HPDE6-E6E7 (cell line): ENCODE measurements around the gene ZFAND6.
A peak's percentile ranks its signal among the peaks of the same experiment; 100 is the strongest.
"Not testable (repeated sequence)": the region's sequence is repeated elsewhere in the genome, so short reads cannot be mapped to it uniquely, and the experiment has no call there.

Experiments used
- DNase-seq: peaks from one replicate; pipeline ENCODE4 v3.0.0; 2011; ENCODE audit warnings: missing footprints; ENCODE audit errors: extremely low spot score

The ZFAND6 gene

DNA sequence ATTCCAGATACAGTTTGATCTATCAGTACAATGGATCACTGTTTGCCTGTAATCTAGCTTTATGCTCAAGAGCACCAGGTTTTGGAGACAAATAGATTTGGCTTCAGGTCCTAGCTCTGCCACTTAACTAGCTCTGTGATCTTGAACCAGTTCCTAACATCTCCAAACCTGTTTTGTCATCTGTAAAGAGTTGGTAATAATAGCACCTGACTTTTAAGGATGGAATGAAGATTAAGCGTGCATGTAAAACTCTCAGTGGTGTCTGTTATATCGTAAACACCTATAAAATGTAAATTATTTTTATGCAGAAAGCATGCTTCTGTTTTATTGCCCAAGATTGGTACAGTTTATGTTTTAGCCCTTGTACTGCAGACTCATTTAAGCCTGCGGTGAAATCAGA, 36.5 kb downstream of the ZFAND6 start:
- DNase-seq = no peak

DNA sequence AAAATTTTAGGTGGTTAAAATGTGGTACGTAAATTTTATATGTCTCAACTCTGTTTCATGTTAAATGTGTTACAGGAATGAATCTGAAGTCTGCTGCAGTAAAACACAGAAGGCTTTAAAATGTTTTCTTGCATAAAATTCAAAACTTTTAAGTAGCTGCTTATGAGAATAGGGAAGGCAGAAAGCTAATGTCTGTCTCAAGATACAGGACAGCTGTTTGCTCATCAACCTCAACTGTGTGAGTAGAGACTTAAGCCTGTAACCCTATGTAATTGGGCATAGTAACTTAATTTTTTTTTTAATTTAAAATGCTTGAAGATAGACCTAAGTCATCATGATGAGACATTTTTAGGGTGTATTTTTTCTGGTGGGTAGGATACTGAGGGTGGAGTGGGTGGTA, 38.9 kb downstream of the ZFAND6 start:
- DNase-seq = no peak

DNA sequence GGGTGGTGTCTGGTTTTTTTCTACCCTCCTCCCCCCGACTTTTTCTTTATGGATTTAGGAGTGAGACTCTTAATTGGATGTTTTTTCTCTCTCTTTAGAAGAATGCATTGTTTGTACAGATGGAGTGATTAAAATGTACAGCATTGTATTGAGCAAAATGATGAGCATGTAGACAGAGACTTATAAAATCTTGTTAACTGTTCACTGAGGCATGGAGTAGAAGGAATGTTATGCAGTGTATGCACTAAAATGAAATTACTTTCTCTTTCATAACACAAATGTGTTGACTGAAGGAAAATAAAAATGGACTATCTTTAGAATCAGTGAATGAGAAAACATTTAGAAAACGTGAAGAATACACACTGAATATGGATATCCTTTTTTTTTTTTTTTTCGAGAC, 39.8 kb downstream of the ZFAND6 start:
- no peak for DNase-seq

DNA sequence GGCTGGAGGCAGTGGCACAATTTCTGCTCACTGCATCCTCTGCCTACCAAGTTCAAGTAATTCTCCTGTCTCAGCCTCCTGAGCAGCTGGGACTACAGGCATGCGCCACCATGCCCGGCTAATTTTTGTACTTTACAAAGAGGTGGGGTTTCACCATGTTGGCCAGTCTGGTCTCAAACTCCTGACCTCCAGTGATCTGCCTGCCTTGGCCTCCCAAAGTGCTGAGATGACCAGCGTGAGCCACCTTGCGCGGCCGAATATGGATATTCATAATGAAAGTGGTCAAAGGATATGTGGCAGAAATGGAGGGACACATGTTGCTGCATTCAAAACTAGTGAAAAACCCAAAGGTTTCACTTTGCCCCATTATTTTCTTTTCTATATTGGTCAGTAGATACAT, 40.2 kb downstream of the ZFAND6 start:
- DNase-seq = not testable (repeated sequence)

DNA sequence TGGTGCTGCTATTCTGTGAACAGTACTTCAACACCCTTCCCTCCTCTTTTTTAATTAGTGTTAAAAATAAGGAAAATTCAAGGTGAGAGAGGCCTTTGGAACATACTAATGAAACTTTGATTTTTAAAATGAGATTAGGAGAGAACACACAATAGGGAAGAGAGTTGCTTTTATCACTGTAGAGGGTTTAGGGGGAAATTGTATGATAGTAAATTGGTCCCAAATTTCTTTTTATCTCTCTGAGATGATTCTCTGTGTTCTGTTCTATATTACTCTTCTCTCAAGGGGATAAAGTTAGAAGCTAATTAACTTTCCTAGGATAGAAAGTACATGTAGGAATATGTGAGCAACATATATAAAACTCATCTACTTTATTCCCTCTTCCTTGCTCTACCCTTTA, 40.8 kb downstream of the ZFAND6 start:
- no peak for DNase-seq

DNA sequence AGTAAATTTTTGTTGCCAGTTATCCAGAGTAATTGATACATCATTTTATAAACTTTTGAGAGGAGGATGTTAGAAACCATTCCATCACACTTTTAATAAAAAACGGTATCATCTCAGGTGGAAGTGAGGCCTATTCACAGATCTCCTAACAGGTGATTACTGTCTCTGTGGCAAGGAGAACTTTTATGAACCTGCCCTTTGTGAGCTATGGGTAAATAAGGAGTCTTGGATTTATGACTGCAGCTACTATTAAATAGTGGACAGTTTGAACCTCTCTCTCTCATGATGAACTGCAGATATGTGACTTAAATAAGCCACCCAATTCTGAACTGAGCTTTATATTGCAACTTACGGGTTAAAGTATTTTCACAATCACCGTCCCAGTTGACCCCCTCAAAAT, 45.7 kb downstream of the ZFAND6 start:
- DNase-seq = no peak

DNA sequence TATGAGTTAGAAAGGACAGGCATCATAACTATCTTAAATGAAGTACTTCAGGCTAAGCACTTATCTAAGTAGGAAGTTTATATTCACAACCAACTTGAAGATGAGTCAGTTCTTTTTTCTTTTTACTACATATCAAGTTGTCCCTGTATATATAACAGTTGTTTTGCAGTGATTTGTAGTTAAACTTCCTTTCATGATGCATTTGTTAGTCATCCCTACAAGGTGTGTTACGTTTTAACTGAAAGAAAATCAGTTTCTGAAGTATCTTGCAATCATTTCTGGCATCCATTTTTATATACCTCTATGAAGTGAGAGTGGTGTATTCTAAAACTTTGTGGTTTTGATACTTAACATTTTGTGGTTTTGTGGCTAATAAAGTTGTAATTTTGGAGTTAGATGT, 46.1 kb downstream of the ZFAND6 start:
- peak; percentile 44 for DNase-seq

DNA sequence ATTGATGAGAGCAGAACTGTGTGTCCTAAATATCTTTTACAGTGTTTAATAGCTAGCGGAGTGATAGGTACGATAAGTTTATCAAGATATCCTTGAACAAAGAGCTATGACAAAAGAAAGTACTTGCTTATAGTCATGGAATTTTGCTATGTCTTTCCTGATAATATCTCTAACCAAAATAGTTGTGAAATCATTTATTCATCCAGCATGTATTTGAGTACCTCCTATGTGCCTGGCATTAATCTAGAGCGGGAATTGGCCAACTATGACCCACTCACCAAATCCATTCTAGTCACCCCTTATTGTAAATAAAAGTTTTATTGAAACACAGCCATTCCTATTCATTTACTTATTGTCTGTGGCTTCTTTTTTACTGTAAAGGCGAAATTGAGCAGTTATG, 46.6 kb downstream of the ZFAND6 start:
- no peak for DNase-seq

DNA sequence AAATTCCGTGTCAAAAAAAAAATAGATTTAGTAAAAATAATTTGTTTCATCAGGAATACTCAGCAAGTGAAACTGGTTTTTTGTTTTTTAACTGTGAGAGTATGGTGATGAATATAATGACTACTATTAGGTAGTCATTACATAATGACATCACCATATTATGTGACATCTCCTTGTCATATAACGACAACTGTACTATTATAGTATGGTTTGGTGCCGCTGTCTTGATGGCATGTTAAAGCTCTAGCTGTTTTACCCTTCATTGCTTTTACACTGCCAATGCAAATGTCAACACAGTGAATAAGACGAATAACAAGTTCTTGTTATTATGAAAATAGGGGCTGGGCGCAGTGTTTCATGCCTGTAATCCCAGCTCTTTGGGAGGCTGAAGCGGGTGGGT, 47.7 kb downstream of the ZFAND6 start:
- no peak for DNase-seq

DNA sequence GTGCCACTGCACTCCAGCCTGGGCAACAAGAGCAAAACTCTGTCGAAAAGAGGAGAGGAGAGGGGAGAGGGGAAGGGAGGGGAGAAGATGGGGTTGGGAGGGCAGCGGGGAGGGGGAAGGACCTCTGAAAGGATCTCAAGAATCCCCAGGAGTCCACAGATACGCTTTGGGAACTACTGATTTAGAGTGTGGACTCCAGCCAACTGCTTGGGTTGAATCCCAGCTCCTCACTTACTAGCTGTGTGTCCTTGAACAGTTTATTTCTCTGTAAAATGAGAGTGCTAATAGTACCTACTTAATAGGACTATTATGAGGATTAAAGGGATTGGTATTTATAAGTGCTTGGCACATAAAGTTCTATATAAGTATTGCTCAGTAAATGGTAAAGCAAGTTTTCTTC, 48.3 kb downstream of the ZFAND6 start:
- DNase-seq = no peak

DNA sequence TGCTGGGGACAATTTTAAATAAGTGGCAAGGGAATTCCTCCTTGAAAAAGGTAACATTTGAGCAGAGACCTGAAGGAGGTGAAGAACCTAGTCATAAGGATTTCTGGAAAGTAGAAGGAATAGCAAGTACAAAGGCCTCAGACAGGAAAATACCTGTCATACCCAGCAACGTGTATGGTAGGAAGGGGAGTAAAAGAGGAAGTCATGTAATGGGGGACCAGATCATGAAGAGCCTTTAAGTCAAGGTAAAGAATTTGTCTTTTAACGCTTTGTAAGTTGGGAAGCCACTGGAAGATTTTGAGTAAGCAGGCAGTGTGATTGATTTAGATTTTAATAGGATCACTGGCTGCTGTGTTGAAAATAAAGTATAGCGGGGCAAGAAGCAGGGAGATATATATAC, 49.9 kb downstream of the ZFAND6 start:
- no peak for DNase-seq

DNA sequence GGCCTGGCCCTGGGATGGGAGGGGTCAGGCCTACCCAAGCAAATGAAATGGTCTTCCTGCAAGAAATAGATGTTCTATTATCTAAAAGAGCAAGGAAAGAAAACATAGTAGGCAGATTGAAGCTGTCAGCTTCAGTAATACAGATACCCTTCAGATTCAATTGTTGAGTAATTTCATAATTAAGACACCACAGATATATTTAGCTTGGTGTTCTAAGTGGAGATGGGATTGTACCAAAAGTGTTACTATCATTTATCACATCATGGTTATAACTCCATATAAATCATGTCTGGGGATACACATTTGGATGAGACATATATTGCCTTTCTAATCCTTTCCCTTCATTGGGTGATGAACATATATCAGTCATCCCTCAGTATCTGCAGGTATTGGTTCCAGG, 51.4 kb downstream of the ZFAND6 start:
- DNase-seq = no peak

DNA sequence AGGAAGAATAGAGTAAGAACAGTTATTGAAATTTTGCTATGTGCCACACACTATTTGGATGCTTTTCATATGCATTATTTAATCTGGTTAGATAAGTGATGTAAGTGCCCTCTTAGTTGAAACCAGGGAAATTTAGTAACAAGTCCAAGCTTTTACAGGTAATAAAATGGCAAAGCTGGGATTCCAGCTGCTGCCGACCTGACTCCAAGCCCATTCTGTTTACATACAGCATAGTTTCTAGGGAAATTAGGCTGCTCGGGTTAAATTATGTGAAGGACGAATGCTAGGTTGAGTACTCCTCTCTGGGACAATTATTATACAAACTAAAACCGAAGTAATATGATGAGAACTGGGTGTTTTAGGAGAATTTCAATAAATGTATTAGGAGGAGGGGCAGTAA, 54.6 kb downstream of the ZFAND6 start:
- DNase-seq = no peak

DNA sequence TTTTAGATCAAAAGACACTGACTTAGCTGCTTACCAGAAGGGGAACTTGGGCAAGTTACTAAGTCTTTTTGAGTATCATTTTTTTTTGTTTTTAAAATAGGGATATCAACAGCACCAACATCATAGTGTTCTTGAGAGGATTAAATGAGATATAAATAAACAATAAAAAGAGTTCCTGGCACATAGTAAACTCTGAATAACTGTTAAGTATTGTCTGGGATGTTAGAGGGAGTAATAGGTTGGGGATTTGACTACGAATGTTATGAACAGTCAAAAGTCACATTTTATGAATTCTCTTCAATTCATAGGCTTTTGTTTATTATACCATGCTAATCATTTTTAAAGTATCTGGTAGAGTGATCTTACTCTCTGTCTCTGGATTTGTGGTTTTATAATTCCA, 55.5 kb downstream of the ZFAND6 start:
- no peak for DNase-seq

DNA sequence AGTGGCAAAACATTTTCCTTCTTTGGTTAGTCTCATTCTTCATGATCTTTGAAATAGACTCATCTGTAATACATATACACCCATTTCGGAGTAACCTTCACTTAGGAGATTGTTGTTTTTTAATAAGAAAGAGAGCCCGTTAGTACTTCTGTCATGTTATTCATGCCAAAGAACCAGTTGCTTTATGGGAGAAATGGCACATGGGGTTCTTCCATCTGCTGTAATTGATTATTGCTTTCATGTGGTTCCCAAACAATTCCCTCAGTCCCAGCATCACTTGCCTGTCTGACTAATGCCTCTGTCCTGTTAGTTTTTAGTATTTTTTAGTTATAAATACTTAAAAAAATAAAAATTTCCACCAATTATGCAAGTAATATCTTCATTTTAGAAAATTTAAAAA, 59.5 kb downstream of the ZFAND6 start:
- DNase-seq = no peak

DNA sequence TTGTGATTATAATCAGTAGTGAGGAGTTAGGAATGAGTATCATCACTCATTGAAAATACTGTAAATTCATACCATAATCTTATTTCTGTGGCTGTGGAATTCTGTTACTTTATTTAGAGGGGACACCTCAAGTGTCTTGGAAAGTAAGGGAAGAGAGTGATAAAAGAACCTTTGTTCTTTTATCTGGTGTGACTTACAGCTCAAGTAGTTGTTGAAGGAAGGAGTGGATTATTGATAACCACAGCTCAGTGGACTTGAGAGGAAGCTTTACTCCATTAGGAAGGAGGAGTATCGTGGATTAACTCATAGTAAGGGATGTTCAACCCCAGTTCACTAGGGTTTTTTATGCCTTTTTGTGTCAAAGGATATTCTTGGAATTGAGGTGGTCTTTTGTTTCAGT, 61.2 kb downstream of the ZFAND6 start:
- DNase-seq = no peak

DNA sequence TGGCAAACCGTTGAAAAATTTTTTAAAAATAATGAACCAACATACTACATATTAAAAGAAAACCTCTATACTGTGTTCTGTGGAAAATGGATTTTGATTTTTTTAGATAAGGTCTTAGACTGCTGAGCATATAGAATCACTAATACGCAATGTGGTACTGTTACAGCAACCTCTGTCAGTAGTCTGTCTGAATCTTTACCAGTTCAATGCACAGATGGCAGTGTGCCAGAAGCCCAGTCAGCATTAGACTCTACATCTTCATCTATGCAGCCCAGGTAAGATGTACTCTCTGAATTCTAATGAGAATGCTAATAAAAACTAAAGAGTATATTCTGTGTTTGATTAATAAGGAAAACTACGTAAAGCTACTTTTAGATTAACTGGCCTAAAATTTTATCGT, 62.1 kb downstream of the ZFAND6 start:
- DNase-seq = no peak

DNA sequence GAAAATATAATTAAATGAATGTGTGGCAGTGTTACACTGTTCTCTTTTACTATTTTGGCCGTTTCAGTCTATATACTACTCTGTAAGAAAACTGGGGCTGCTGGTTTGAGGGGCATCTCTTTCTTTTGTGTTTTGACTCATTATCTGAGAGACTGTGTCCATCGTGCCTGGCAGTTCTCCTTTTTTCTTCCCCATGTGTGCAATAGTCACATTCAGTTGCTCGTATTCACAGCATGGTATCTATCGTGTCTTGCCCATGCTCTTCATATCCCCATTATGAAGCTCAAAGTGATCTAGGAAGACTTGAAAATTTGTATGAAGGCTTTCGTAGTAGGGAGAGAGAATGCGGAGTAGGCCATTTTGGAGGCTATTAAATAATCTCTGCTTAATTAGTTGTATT, 63.6 kb downstream of the ZFAND6 start:
- DNase-seq = no peak

DNA sequence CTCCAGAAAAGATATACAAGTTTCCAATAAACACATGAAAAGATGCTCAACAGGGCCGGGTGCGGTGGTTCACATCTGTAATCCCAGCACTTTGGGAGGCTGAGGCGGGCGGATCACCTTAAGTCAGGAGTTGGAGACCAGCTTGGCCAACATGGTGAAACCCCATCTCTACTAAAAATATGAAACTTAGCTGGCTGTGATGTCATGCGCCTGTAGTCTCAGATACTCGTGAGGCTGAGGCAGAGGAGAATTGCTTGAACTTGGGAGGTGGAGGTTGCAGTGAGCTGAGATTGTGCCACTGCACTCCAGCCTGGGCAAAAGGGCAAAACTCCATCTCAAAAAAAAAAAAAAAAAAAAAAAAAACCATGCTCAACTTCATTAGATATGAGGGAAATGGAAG, 67.8 kb downstream of the ZFAND6 start:
- not testable (repeated sequence) for DNase-seq

DNA sequence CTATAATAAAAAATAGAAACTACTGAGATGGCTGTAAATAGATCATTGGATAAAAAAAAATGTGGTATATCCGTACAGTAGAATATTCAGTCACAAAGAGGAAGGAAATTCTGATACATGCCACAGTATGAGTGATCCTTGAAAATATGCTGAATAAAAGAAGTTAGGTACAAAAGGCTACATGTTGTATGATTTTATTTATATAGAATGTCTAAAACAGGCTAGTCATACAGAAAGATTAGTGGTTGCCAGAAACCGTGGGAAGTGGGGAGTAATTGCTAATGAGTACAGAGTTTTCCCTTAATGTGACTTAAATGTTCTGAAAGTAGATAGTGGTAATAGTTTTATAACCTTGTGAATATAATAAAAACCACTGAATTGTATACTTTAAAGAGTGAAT, 68.4 kb downstream of the ZFAND6 start:
- no peak for DNase-seq

DNA sequence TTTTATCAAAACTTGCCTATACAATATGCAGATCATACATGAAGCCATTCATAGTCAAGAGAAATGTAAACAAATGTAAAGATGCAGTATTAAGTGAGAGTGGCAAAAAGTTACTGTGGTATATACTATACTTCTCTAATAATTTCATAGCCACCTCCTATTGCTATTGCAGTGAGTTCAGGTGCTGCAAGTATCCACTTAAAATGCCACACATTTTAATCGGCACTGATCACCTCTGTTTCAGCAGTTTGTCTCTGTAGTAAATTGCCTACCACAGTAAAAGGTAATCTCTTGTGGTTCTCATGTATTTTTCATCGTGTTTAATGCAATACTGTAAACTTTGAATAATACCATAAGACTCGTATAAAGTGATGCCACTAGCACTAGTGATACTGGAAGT, 72.9 kb downstream of the ZFAND6 start:
- DNase-seq = no peak

DNA sequence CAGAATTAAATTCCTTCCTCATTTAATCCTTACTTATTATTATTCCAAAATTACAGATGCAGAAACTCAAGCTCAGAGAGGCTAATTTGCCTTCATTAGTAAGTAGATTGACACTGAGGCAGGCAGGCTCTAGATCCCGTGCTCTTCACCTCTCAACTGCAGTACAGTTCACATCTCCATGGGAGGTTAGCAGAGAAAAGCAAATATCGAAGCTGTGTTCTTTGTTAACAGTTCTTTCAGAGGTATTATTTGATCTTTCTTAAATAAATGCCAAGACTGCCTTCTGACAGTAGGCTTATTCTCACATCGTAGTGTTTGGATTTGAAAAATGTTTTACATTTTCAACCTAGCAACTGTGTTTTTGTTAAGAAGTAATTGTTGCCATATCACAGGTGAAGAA, 77.4 kb downstream of the ZFAND6 start:
- no peak for DNase-seq

DNA sequence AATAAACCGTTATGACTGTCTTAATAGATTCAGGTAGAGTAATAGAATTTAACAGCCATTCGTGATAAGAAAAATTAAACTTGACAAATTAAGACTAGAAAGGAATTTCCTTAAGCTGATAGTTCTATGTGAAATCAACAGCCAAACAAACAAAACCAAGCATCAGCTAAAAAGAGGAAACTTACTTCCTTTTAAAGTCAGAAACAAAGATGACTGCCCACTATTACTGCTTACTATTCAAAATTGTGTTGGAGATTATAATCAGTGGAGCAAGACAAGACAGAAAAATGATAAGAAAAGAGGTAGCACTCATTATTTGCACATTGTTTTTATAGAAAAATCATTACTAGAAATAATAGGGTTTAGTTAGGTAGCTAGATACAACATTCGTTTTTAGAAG, 79.5 kb downstream of the ZFAND6 start:
- no peak for DNase-seq

DNA sequence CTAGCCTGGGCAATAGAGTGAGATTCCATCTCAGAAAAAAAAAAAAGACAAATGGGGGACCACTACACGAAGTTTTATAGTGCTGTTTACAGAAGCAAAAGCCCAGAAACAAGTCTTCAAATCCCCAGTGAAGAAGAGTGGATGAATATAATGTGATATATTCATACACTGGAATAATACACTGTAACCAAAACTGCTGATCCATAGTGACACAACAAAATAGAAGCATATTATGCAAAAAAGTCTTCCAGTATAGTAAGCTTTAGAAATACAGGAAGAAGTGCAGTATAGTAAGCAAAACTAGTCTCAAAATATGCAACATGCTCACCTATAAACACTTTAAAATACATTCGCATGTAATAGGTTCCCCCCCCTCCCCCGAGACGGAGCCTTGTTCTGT, 81.4 kb downstream of the ZFAND6 start:
- no peak for DNase-seq

DNA sequence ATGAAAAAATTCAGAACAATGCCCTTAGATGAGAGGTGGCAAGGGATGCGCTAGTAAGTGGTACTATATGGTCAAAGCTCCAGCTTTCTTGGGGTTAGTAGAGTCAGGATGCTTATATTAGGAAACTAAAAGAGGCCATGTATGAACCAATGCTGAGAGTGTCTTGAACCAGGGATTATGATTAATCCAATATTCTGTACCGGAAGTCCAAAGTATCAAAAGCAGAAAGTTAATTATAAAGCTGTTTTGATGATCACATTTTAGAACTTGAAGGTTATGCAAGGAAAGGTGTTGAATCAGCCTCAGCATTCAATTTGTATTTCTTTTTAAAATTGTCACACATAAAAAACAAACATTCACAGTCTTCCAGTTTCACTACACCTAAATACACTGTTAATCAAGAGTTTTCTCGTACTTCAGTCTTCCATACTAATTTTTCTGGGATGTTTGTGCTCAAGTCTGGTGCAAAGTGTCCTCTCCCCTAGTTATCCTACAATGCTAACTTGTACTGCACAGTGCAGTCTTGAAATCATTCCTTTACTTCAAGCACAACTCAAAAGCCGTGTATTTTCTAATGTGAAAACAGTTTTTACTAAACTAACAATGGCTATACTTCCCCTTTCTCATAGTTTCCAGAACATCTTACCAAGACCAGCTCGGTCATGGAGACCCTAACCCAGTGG, 82.6 kb downstream of the ZFAND6 start:
- no peak for DNase-seq
